ENCODE results near the gene SLC16A10. TPM values are rescaled to one million over a fixed set of nuclear protein-coding genes. Genes with fewer than 3 reads are reported as not detected.

Gene SLC16A10
- total and polyA plus RNA-seq, 2 of the 8 experiments (the other 6 are each of a cell fraction or from before 2014, with no cell fraction given): 18.6 to 23.2 TPM

GRCh38 chr6:111177131-111177530 lies 89.8 kb downstream of the SLC16A10 start:
- no peak overlapping the region for H2BK15ac ChIP-seq (ENCODE audit: low read length)
- no peak overlapping the region for H3K14ac ChIP-seq (ENCODE audit: insufficient read length)
- peaks cover 0 to 6% (median 0%) of the 10 kb centered on the region in 4 experiments; a peak in 1 of 7 replicates for H3K4me1 ChIP-seq (replicated peaks in 1 of 4; ENCODE audit: control insufficient read depth in 3 of 4, insufficient read depth in 4 of 4, low read length in 3 of 4)
- no peak for DNase-seq (ENCODE audit: low read depth in 1 of 2, low spot score in 2 of 2)
- H3K9ac ChIP-seq (replicated peaks in 1 of 4; ENCODE audit: extremely low read depth in 1 of 4, low read depth in 3 of 4, low read length in 3 of 4): no peak overlapping the region
- no peaks in the 10 kb centered on the region for H3K79me1 ChIP-seq (ENCODE audit: low read depth, low read length)
- no peaks in the 10 kb centered on the region for H3K79me2 ChIP-seq (ENCODE audit: control insufficient read depth in 1 of 2, insufficient read depth in 2 of 2, low read length in 2 of 2)
- H2AK5ac ChIP-seq (ENCODE audit: low read depth, low read length): no peak overlapping the region
- H3K9me3 ChIP-seq (ENCODE audit: insufficient read depth in 2 of 2, low read depth in 1 of 2, low read length in 1 of 2): no peaks in the 10 kb centered on the region
- no peak overlapping the region for H2BK12ac ChIP-seq (ENCODE audit: low read depth, low read length)
- no peak overlapping the region for H3K27ac ChIP-seq (ENCODE audit: low read depth, low read length)
- H3K23ac ChIP-seq (ENCODE audit: insufficient read length): no peak overlapping the region
- H3K18ac ChIP-seq (ENCODE audit: extremely low read depth, low read length): no peak overlapping the region
- H2BK20ac ChIP-seq (ENCODE audit: low read length): no peak overlapping the region
- H3K4ac ChIP-seq (replicated peaks; ENCODE audit: insufficient read length, low read depth, low read length): no peak overlapping the region
- CTCF ChIA-PET (ENCODE audit: partially characterized antibody): no interaction called here
- H3K56ac ChIP-seq (replicated peaks; ENCODE audit: insufficient read length, low read depth, low read length): no peak overlapping the region
- no peak for FAIRE-seq
- H3K36me3 ChIP-seq (ENCODE audit: control insufficient read depth in 2 of 4, insufficient read depth in 4 of 4, low read length in 3 of 4): no peaks in the 10 kb centered on the region
- H4K5ac ChIP-seq (ENCODE audit: insufficient read length, low read depth, low read length): no peak overlapping the region
- no peaks in the 10 kb centered on the region for H4K20me1 ChIP-seq (replicated peaks in 1 of 2; ENCODE audit: control insufficient read depth in 1 of 2, insufficient read depth in 2 of 2, low read length in 2 of 2)
- TF ChIP-seq POLR2AphosphoS5 (IDR thresholded peaks at IDR 0.05; ENCODE audit: low read depth, low read length) (no peak), NANOG (IDR thresholded peaks at IDR 0.05; ENCODE audit: insufficient read depth, low read depth, low read length, poor library complexity, severe bottlenecking) (no peak), ZNF274 (IDR thresholded peaks at IDR 0.05; ENCODE audit: borderline replicate concordance, extremely low read depth, low read length) (no peak), E2F6 (IDR thresholded peaks at IDR 0.05) (no peak), GTF2F1 (IDR thresholded peaks at IDR 0.05; ENCODE audit: borderline replicate concordance, low read depth, low read length) (no peak)
- TF ChIP-seq, protein P1, sequence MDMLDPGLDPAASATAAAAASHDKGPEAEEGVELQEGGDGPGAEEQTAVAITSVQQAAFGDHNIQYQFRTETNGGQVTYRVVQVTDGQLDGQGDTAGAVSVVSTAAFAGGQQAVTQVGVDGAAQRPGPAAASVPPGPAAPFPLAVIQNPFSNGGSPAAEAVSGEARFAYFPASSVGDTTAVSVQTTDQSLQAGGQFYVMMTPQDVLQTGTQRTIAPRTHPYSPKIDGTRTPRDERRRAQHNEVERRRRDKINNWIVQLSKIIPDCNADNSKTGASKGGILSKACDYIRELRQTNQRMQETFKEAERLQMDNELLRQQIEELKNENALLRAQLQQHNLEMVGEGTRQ (IDR thresholded peaks at IDR 0.05; ENCODE audit: low read length): no peak
- POLR2A ChIA-PET (ENCODE audit: partially characterized antibody): no interaction called here
- no peaks in the 10 kb centered on the region for H3K27me3 ChIP-seq (replicated peaks in 1 of 4; ENCODE audit: control insufficient read depth in 3 of 4, extremely low read depth in 1 of 4, insufficient read depth in 3 of 4, low read length in 3 of 4)
- 81% methylated on average over 6 of the region's 6 CpGs; no CpG with 5 or more reads in 1 of the 2 experiments for WGBS, 2 experiments (ENCODE audit: extremely low coverage in 1 of 2, insufficient coverage in 1 of 2, insufficient read length in 1 of 2, insufficient replicate concordance in 2 of 2, low coverage in 1 of 2, low lambda C conversion rate in 2 of 2, missing lambda C conversion rate in 1 of 2)
- no peak overlapping the region for H3K4me2 ChIP-seq (ENCODE audit: insufficient read depth in 1 of 2, low read depth in 2 of 2, low read length in 2 of 2)
- H4K91ac ChIP-seq (replicated peaks; ENCODE audit: insufficient read length, low read length): no peak overlapping the region
- no peak overlapping the region for H3K4me3 ChIP-seq (ENCODE audit: extremely low read depth in 1 of 4, insufficient read depth in 2 of 4, low read depth in 3 of 4, low read length in 4 of 4)
- no peaks in the 10 kb centered on the region for H3K23me2 ChIP-seq (ENCODE audit: low read depth, low read length)
- no peak overlapping the region for H2BK120ac ChIP-seq (replicated peaks; ENCODE audit: low read depth, low read length)
- no peak overlapping the region for H2AFZ ChIP-seq (ENCODE audit: low read length)
- H4K8ac ChIP-seq (ENCODE audit: extremely low read depth, insufficient read depth, low read length): no peak overlapping the region
- H2BK5ac ChIP-seq (ENCODE audit: low read depth, low read length): no peak overlapping the region
